ENCODE measurements around the gene EME1.

The EME1 gene

GRCh38 chr17:50350733-50351132 lies 22.3 kb upstream of the EME1 start:
- Histone ChIP-seq H3K4me2 (ENCODE audit: low read length) (no peak overlapping the region), H3K4me3 (ENCODE audit: low read length) (no peak overlapping the region), H3K9me2 (replicated peaks; ENCODE audit: control insufficient read depth, low read length) (no peaks in the 10 kb centered on the region), H3K79me2 (ENCODE audit: control insufficient read depth, low read length) (peaks cover 34% of the 10 kb centered on the region), H3F3A (ENCODE audit: control insufficient read depth, insufficient read depth) (no peaks in the 10 kb centered on the region), H3K4me1 (ENCODE audit: control insufficient read depth, low read length) (peaks cover 9% of the 10 kb centered on the region), H3K36me3 (ENCODE audit: control insufficient read depth, low read length) (peaks cover 21% of the 10 kb centered on the region), H3K9me3 (ENCODE audit: control insufficient read depth, insufficient read depth, low read length) (no peaks in the 10 kb centered on the region), H4K20me1 (ENCODE audit: control insufficient read depth, insufficient read depth, low read depth, low read length) (0 out of 2 replicates have a peak, but pooled peaks cover 12% of the 10 kb centered on the region), H3K27ac (ENCODE audit: low read depth, low read length) (no peak overlapping the region), H3K27me3 (ENCODE audit: control insufficient read depth, low read length) (no peaks in the 10 kb centered on the region)
- TF ChIP-seq CTCF (IDR thresholded peaks at IDR 0.05; ENCODE audit: low read depth, low read length, poor library complexity, severe bottlenecking): no peak
- TF ChIP-seq EZH2phosphoT487 (IDR thresholded peaks at IDR 0.05; ENCODE audit: borderline replicate concordance, low read length): no peak

- Histone ChIP-seq H3K27me3 (ENCODE audit: control insufficient read depth, low read length) (no peaks in the 10 kb centered on the region), H3K4me1 (ENCODE audit: control insufficient read depth, low read length) (peaks cover 5% of the 10 kb centered on the region), H3F3A (ENCODE audit: control insufficient read depth, insufficient read depth) (no peaks in the 10 kb centered on the region)
Observed at GRCh38 chr17:50352072-50352692, 20.8 kb upstream of the EME1 start.

GRCh38 chr17:50352693-50353599 lies 20.1 kb upstream of the EME1 start:
- TF ChIP-seq EZH2phosphoT487 (IDR thresholded peaks at IDR 0.05; ENCODE audit: borderline replicate concordance, low read length) (no peak), CTCF (IDR thresholded peaks at IDR 0.05; ENCODE audit: low read depth, low read length, poor library complexity, severe bottlenecking) (no peak)
- no peaks in the 10 kb centered on the region for H3K4me1 ChIP-seq (ENCODE audit: control insufficient read depth, low read length)
- no peak overlapping the region for H3K4me3 ChIP-seq (ENCODE audit: low read length)
- H3K4me2 ChIP-seq (ENCODE audit: low read length): no peak overlapping the region
- H3K79me2 ChIP-seq (ENCODE audit: control insufficient read depth, low read length): peaks cover 17% of the 10 kb centered on the region
- no peaks in the 10 kb centered on the region for H3K27me3 ChIP-seq (ENCODE audit: control insufficient read depth, low read length)
- peaks cover 41% of the 10 kb centered on the region for H3K36me3 ChIP-seq (ENCODE audit: control insufficient read depth, low read length)
- 0 out of 2 replicates have a peak, but pooled peaks cover 4% of the 10 kb centered on the region for H4K20me1 ChIP-seq (ENCODE audit: control insufficient read depth, insufficient read depth, low read depth, low read length)
- H3K27ac ChIP-seq (ENCODE audit: low read depth, low read length): no peak overlapping the region
- H3F3A ChIP-seq (ENCODE audit: control insufficient read depth, insufficient read depth): no peaks in the 10 kb centered on the region
- no peaks in the 10 kb centered on the region for H3K9me2 ChIP-seq (replicated peaks; ENCODE audit: control insufficient read depth, low read length)
- H3K9me3 ChIP-seq (ENCODE audit: control insufficient read depth, insufficient read depth, low read length): no peaks in the 10 kb centered on the region

More at GRCh38 chr17:50352072-50352692, 20.8 kb upstream of the EME1 start:
- H3K36me3 ChIP-seq (ENCODE audit: control insufficient read depth, low read length): peaks cover 36% of the 10 kb centered on the region
- no peak overlapping the region for H3K4me3 ChIP-seq (ENCODE audit: low read length)
- no peaks in the 10 kb centered on the region for H3K9me3 ChIP-seq (ENCODE audit: control insufficient read depth, insufficient read depth, low read length)
- H3K79me2 ChIP-seq (ENCODE audit: control insufficient read depth, low read length): peaks cover 25% of the 10 kb centered on the region
- no peak overlapping the region for H3K27ac ChIP-seq (ENCODE audit: low read depth, low read length)
- TF ChIP-seq EZH2phosphoT487 (IDR thresholded peaks at IDR 0.05; ENCODE audit: borderline replicate concordance, low read length): no peak
- TF ChIP-seq CTCF (IDR thresholded peaks at IDR 0.05; ENCODE audit: low read depth, low read length, poor library complexity, severe bottlenecking): no peak
- H3K4me2 ChIP-seq (ENCODE audit: low read length): no peak overlapping the region
- H3K9me2 ChIP-seq (replicated peaks; ENCODE audit: control insufficient read depth, low read length): no peaks in the 10 kb centered on the region
- 0 out of 2 replicates have a peak, but pooled peaks cover 10% of the 10 kb centered on the region for H4K20me1 ChIP-seq (ENCODE audit: control insufficient read depth, insufficient read depth, low read depth, low read length)
